Skeletal muscle tissue (tissue), 4 donors: Measurements from ENCODE around the gene SPAG8. TPM values are rescaled to one million over a fixed set of nuclear protein-coding genes. Genes with fewer than 3 reads are reported as not detected.
A peak's percentile ranks its signal among the peaks of the same experiment; 100 is the strongest.

Experiments used
- H3K27ac ChIP-seq: one replicate; pipeline ENCODE4 v1.7.0; 2013; ENCODE audit warnings: mild to moderate bottlenecking, low read depth, low read length, inconsistent platforms
- H3K27me3 ChIP-seq, 3 donors: one replicate each; pipeline ENCODE4 v1.7.0; 2013; ENCODE audit warnings: low read length in 3 of 3; ENCODE audit not compliant: control insufficient read depth in 3 of 3, insufficient read depth in 3 of 3
- H3K36me3 ChIP-seq, 3 donors: one replicate each; pipeline ENCODE4 v1.7.0; 2013; ENCODE audit warnings: low read length in 3 of 3; ENCODE audit not compliant: control insufficient read depth in 3 of 3, insufficient read depth in 3 of 3
- H3K4me1 ChIP-seq, 3 donors: one replicate each; pipeline ENCODE4 v1.7.0; 2013; ENCODE audit warnings: low read length in 3 of 3, mild to moderate bottlenecking in 3 of 3; ENCODE audit not compliant: control insufficient read depth in 3 of 3, insufficient read depth in 3 of 3
- H3K4me3 ChIP-seq, 3 donors: one replicate each; pipeline ENCODE4 v1.7.0; 2013; ENCODE audit warnings: low read length in 3 of 3
- H3K9ac ChIP-seq, 3 donors: one replicate each; pipeline ENCODE4 v1.7.0; 2013; ENCODE audit warnings: low read length in 3 of 3, mild to moderate bottlenecking in 3 of 3, moderate library complexity in 2 of 3, low read depth in 1 of 3
- H3K9me3 ChIP-seq, 3 donors: one replicate each; pipeline ENCODE4 v1.7.0; 2013; ENCODE audit warnings: low read length in 3 of 3; ENCODE audit not compliant: control insufficient read depth in 3 of 3
- total RNA-seq: library from RNA; depleted of rRNA; stranded (reverse); fragments of >200 nt; gene quantifications from one replicate; pipeline ENCODE4 v1.2.3, GENCODE V29; 2014
- donor health status: Osteomylitis.

SPAG8 gene
- total RNA-seq, 1 donor from 2014 or later = 0.52 TPM

GRCh38 chr9:35797311-35798109 lies 14.6 kb downstream of the SPAG8 start:
- H3K27ac ChIP-seq = no peak overlapping the region
- H3K9me3 ChIP-seq = no peaks in the 10 kb centered on the region
- peaks cover 19 to 50% (median 32%) of the 10 kb centered on the region in 3 donors for H3K4me1 ChIP-seq
- H3K4me3 ChIP-seq = no peak overlapping the region
- peaks cover 13 to 27% (median 20%) of the 10 kb centered on the region in 3 donors for H3K36me3 ChIP-seq
- no peaks in the 10 kb centered on the region for H3K27me3 ChIP-seq
- no peak overlapping the region for H3K9ac ChIP-seq

GRCh38 chr9:35795695-35796094 lies 16.4 kb downstream of the SPAG8 start:
- H3K4me1 ChIP-seq = peaks cover 25 to 52% (median 32%) of the 10 kb centered on the region in 3 donors
- no peak overlapping the region for H3K9ac ChIP-seq

DNA sequence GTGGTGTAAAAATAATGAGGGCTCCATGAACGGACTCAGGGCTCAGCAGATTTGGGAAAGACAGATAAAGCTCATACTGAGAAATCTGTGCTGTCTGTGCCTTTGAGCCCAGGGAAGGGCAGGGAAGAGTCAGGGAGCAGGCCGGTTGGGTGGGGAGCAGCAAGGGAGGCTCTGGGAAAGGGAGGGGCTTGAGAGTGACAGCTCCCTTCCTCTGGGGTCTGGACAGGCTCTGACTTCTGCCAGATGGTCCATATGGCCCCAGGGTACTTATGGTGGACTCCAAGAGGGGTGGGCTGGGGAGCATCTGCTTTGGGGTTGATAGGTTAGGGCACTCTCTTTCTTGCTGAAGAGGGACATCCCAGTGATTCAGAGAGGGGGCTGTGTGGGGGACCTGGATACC lies 18.6 kb downstream of the SPAG8 start:
- H3K9ac ChIP-seq = peak overlapping the region; percentile 7 to 69 (median 28)
- no peaks in the 10 kb centered on the region for H3K9me3 ChIP-seq
- H3K36me3 ChIP-seq = no peaks in the 10 kb centered on the region
- peak overlapping the region in 2 of 3 donors; percentile 54 to 65 for H3K4me3 ChIP-seq
- no peak overlapping the region for H3K27ac ChIP-seq
- no peaks in the 10 kb centered on the region for H3K27me3 ChIP-seq
- H3K4me1 ChIP-seq = peaks cover 31 to 51% (median 32%) of the 10 kb centered on the region in 3 donors

More at GRCh38 chr9:35795695-35796094, 16.4 kb downstream of the SPAG8 start:
- no peak overlapping the region for H3K27ac ChIP-seq
- no peak overlapping the region for H3K4me3 ChIP-seq
- H3K36me3 ChIP-seq = peaks cover 3 to 14% (median 8%) of the 10 kb centered on the region in 3 donors
- H3K9me3 ChIP-seq = no peaks in the 10 kb centered on the region
- no peaks in the 10 kb centered on the region for H3K27me3 ChIP-seq

GRCh38 chr9:35792826-35793225 lies 19.2 kb downstream of the SPAG8 start:
- peaks cover 31 to 51% (median 31%) of the 10 kb centered on the region in 3 donors for H3K4me1 ChIP-seq
- H3K9ac ChIP-seq = peak overlapping the region; percentile 5 to 69 (median 28)
- no peaks in the 10 kb centered on the region for H3K36me3 ChIP-seq
- peak overlapping the region; percentile 53 to 65 (median 54) for H3K4me3 ChIP-seq
- no peak overlapping the region for H3K27ac ChIP-seq
- no peaks in the 10 kb centered on the region for H3K9me3 ChIP-seq
- no peaks in the 10 kb centered on the region for H3K27me3 ChIP-seq

GRCh38 chr9:35792024-35792813 lies 19.8 kb downstream of the SPAG8 start:
- Histone ChIP-seq H3K4me3 (peak overlapping the region; percentile 54 to 81 (median 76)), H3K4me1 (peaks cover 31 to 49% (median 31%) of the 10 kb centered on the region in 3 donors), H3K9me3 (no peaks in the 10 kb centered on the region), H3K27me3 (no peaks in the 10 kb centered on the region), H3K36me3 (no peaks in the 10 kb centered on the region), H3K27ac (peak overlapping the region; percentile 61), H3K9ac (peak overlapping the region; percentile 20 to 91 (median 85))

GRCh38 chr9:35791297-35791921 lies 20.7 kb downstream of the SPAG8 start, which contains the start of gene NPR2:
Gene NPR2, plus strand, starts transcription at chr9:35791591. Its CDS starts 818 bp downstream, at chr9:35792409.
- Histone ChIP-seq H3K27me3 (no peaks in the 10 kb centered on the region), H3K4me3 (peak within 1 kb of the TSS; percentile 68 to 81 (median 76)), H3K36me3 (no peaks in the 10 kb centered on the region), H3K4me1 (peaks cover 31 to 42% (median 31%) of the 10 kb centered on the region in 3 donors), H3K27ac (peak within 1 kb of the TSS; percentile 61), H3K9ac (peak within 1 kb of the TSS; percentile 85 to 91 (median 86)), H3K9me3 (no peaks in the 10 kb centered on the region)

DNA sequence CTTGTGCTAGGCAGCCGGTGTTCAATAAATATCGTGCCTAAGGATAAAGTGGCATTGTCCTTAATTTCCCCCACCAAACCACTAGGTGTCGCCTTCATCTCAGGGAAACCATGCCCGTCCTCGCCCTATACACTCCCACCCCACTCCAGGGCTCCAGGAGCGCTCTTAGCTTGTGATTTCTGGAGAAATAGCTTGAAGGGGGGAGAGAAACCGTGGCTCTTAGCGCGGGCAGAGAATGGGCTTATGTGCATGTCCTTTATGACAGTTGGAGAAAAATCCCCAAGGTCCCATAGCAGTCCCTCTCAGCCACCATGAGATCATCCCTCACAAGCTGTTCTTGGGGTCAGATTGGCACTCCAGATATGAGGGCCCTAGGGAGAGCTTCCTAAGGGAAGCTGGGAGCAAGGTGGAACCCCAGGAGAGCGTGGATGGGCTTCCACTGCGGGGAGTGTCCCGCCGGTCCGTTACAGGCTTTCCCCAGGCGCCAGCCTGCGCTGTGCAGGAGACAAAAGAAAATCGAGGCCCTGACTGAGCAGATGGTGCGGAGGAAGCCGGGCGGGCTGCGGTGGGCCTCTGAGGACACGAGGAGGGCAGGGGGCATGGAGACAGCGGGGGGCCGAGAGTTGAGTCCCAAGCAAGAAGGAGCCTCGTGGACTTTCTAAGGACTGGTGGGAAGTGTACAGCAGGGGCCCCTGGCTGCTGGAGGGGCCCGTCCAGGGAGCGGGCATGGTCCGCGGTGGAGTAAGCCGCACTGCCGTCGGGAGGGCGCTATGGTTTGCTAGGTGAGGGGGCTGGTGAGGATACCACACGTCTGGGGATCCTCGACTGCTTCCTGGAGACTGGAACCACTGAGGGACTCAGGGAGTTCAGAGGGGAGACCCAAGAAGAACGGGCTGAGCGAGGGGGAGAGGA lies 21.4 kb downstream of the SPAG8 start:
- Histone ChIP-seq H3K9me3 (no peaks in the 10 kb centered on the region), H3K27me3 (no peaks in the 10 kb centered on the region), H3K27ac (peak overlapping the region; percentile 43), H3K9ac (peak overlapping the region; percentile 28 to 71 (median 68)), H3K36me3 (no peaks in the 10 kb centered on the region), H3K4me1 (peaks cover 31 to 39% (median 31%) of the 10 kb centered on the region in 3 donors), H3K4me3 (peak overlapping the region; percentile 17 to 64 (median 32))

DNA sequence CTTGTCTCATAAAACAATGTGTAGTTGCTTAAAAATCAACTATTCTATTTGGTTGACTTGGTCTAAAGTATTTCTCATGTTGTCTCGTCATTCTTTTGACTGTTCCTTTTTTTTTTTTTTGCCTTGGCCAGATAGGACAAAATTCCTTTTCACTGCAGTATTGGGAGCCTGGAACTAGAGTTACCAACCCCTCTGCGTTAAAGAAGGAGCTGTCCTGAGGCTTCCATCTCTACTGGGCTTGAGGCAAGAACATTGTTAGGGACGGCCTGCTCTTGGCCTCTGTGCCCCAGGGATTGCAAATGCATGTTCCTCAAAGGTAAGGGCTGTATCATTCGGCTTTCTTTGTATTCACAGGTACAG lies 22.1 kb downstream of the SPAG8 start:
- no peak overlapping the region for H3K27ac ChIP-seq
- H3K27me3 ChIP-seq = no peaks in the 10 kb centered on the region
- no peaks in the 10 kb centered on the region for H3K36me3 ChIP-seq

GRCh38 chr9:35789541-35789940 lies 22.5 kb downstream of the SPAG8 start:
- Histone ChIP-seq H3K9ac (no peak overlapping the region), H3K9me3 (no peaks in the 10 kb centered on the region), H3K4me1 (peaks cover 31 to 32% (median 31%) of the 10 kb centered on the region in 3 donors), H3K36me3 (no peaks in the 10 kb centered on the region), H3K27me3 (no peaks in the 10 kb centered on the region), H3K27ac (no peak overlapping the region), H3K4me3 (no peak overlapping the region)

More for the DNA sequence above, 22.1 kb downstream of the SPAG8 start:
- Histone ChIP-seq H3K9ac (no peak overlapping the region), H3K4me1 (peaks cover 31 to 34% (median 31%) of the 10 kb centered on the region in 3 donors), H3K9me3 (no peaks in the 10 kb centered on the region), H3K4me3 (no peak overlapping the region)
